H1 (cell line): ENCODE data around the gene ELOVL3. TPM values are rescaled to one million over a fixed set of nuclear protein-coding genes. Genes with fewer than 3 reads are reported as not detected.

Experiments used
- CTCF ChIA-PET: fragments of 300-600 bp; sonication (Branson Sonifier 250); formaldehyde crosslinking; loops from one replicate; lab custom pipeline; 2021; ENCODE audit not compliant: partially characterized antibody; lab: Charles Lee
- POLR2A ChIA-PET: fragments of 300-600 bp; sonication (Branson Sonifier 250); formaldehyde crosslinking; loops from one replicate; lab custom pipeline; 2021; ENCODE audit warnings: inconsistent platforms; ENCODE audit not compliant: partially characterized antibody; lab: Charles Lee
- DNase-seq, 2 experiments: peaks; one replicate each; pipeline versions ENCODE4 v3.0.0 to v3.0.0-alpha.2; 2010 to 2022; ENCODE audit warnings: low spot score in 2 of 2, low read depth in 1 of 2, mixed read lengths in 1 of 2
- FAIRE-seq: peaks from 2 replicates; lab custom pipeline; 2011; peaks lifted over from hg19 to GRCh38; lab: Jason Lieb, UNC
- H2AFZ ChIP-seq: 2 replicates; pipeline ENCODE4 v1.8.1; 2012; ENCODE audit warnings: low read length, inconsistent platforms
- H2AK5ac ChIP-seq: 2 replicates; pipeline ENCODE4 v1.6.1; 2013; ENCODE audit warnings: low read depth, low read length
- H2BK120ac ChIP-seq: replicated peaks from 2 replicates; pipeline ENCODE3; 2013; ENCODE audit warnings: low read depth, low read length, inconsistent platforms
- H2BK12ac ChIP-seq: 2 replicates; pipeline ENCODE4 v1.6.1; 2013; ENCODE audit warnings: low read depth, low read length
- H2BK15ac ChIP-seq: 2 replicates; pipeline ENCODE4 v1.6.1; 2013; ENCODE audit warnings: low read length
- H2BK20ac ChIP-seq: 2 replicates; pipeline ENCODE4 v1.6.1; 2013; ENCODE audit warnings: low read length
- H2BK5ac ChIP-seq: 2 replicates; pipeline ENCODE4 v1.6.1; 2013; ENCODE audit warnings: low read depth, low read length
- H3K14ac ChIP-seq: 2 replicates; pipeline ENCODE4 v1.6.1; 2013; ENCODE audit warnings: inconsistent platforms; ENCODE audit not compliant: insufficient read length
- H3K18ac ChIP-seq: 2 replicates; pipeline ENCODE4 v1.6.1; 2013; ENCODE audit warnings: low read length; ENCODE audit errors: extremely low read depth
- H3K23ac ChIP-seq: 2 replicates; pipeline ENCODE4 v1.6.1; 2013; ENCODE audit warnings: inconsistent platforms; ENCODE audit not compliant: insufficient read length
- H3K23me2 ChIP-seq: 2 replicates; pipeline ENCODE4 v1.6.1; 2013; ENCODE audit warnings: low read depth, low read length
- H3K27ac ChIP-seq: 2 replicates; pipeline ENCODE4 v1.6.1; 2011; ENCODE audit warnings: low read depth, low read length, inconsistent platforms
- H3K27me3 ChIP-seq, 4 experiments: replicated peaks in 1 of 4; 1 replicate in 1 of 4; 2 replicates in 3 of 4; pipeline versions ENCODE4 v1.6.1 to v1.8.1; 2011 to 2013; ENCODE audit warnings: low read length in 3 of 4, mild to moderate bottlenecking in 3 of 4, inconsistent platforms in 2 of 4, mixed read lengths in 2 of 4, moderate library complexity in 1 of 4; ENCODE audit not compliant: control insufficient read depth in 3 of 4, insufficient read depth in 3 of 4; ENCODE audit errors: extremely low read depth in 1 of 4
- H3K36me3 ChIP-seq, 4 experiments: 2 replicates each; pipeline versions ENCODE4 v1.6.1 to v1.8.1; 2011 to 2013; ENCODE audit warnings: mild to moderate bottlenecking in 4 of 4, low read length in 3 of 4, moderate library complexity in 2 of 4, control low read depth in 1 of 4, inconsistent platforms in 1 of 4; ENCODE audit not compliant: insufficient read depth in 4 of 4, control insufficient read depth in 2 of 4
- H3K4ac ChIP-seq: replicated peaks from 2 replicates; pipeline ENCODE3; 2013; ENCODE audit warnings: low read length, low read depth, mixed read lengths, inconsistent platforms; ENCODE audit not compliant: insufficient read length
- H3K4me1 ChIP-seq, 4 experiments: replicated peaks in 1 of 4; 1 replicate in 1 of 4; 2 replicates in 3 of 4; pipeline versions ENCODE4 v1.6.1 to v1.8.1; 2011 to 2013; ENCODE audit warnings: low read length in 3 of 4, inconsistent platforms in 2 of 4, mixed read lengths in 1 of 4; ENCODE audit not compliant: insufficient read depth in 4 of 4, control insufficient read depth in 3 of 4
- H3K4me2 ChIP-seq, 2 experiments: 2 replicates each; pipeline versions ENCODE4 v1.6.1 to v1.8.1; 2011 to 2013; ENCODE audit warnings: low read depth in 2 of 2, low read length in 2 of 2, control low read depth in 1 of 2, inconsistent platforms in 1 of 2, mild to moderate bottlenecking in 1 of 2; ENCODE audit not compliant: insufficient read depth in 1 of 2
- H3K4me3 ChIP-seq, 4 experiments: fragments of 200-600, 300-600 bp in 1 of 4; sonication (generic), shearing (Covaris generic), sonication (Bioruptor Twin) in 1 of 4; 2 replicates each; pipeline versions ENCODE4 v1.5.1 to v1.8.1; 2011 to 2016; ENCODE audit warnings: low read length in 4 of 4, low read depth in 3 of 4, control low read depth in 2 of 4, inconsistent platforms in 2 of 4, mild to moderate bottlenecking in 2 of 4, mixed read lengths in 1 of 4, moderate library complexity in 1 of 4; ENCODE audit not compliant: insufficient read depth in 2 of 4; ENCODE audit errors: extremely low read depth in 1 of 4
- H3K56ac ChIP-seq: replicated peaks from 2 replicates; pipeline ENCODE3; 2013; ENCODE audit warnings: low read depth, mild to moderate bottlenecking, mixed read lengths, low read length, inconsistent platforms; ENCODE audit not compliant: insufficient read length
- H3K79me1 ChIP-seq: 2 replicates; pipeline ENCODE4 v1.6.1; 2013; ENCODE audit warnings: low read depth, low read length, control low read depth
- H3K79me2 ChIP-seq, 2 experiments: 2 replicates each; pipeline versions ENCODE4 v1.6.1 to v1.8.1; 2012 to 2013; ENCODE audit warnings: low read length in 2 of 2, mild to moderate bottlenecking in 2 of 2, inconsistent platforms in 1 of 2; ENCODE audit not compliant: insufficient read depth in 2 of 2, control insufficient read depth in 1 of 2
- H3K9ac ChIP-seq, 4 experiments: replicated peaks in 1 of 4; 1 replicate in 1 of 4; 2 replicates in 3 of 4; pipeline versions ENCODE4 v1.6.1 to v1.8.1; 2011 to 2013; ENCODE audit warnings: low read depth in 3 of 4, low read length in 3 of 4, control low read depth in 2 of 4, mild to moderate bottlenecking in 2 of 4, moderate library complexity in 2 of 4, inconsistent platforms in 1 of 4; ENCODE audit errors: extremely low read depth in 1 of 4
- H3K9me3 ChIP-seq, 2 experiments: 2 replicates each; pipeline versions ENCODE4 v1.6.1 to v1.8.1; 2012 to 2013; ENCODE audit warnings: mild to moderate bottlenecking in 2 of 2, moderate library complexity in 2 of 2, control low read depth in 1 of 2, inconsistent platforms in 1 of 2, low read depth in 1 of 2, low read length in 1 of 2, mixed read lengths in 1 of 2; ENCODE audit not compliant: insufficient read depth in 2 of 2
- H4K20me1 ChIP-seq, 2 experiments: replicated peaks in 1 of 2; 2 replicates each; pipeline versions ENCODE3 to v1.8.1; 2011 to 2013; ENCODE audit warnings: inconsistent platforms in 2 of 2, low read length in 2 of 2, mild to moderate bottlenecking in 1 of 2; ENCODE audit not compliant: insufficient read depth in 2 of 2, control insufficient read depth in 1 of 2
- H4K5ac ChIP-seq: 2 replicates; pipeline ENCODE4 v1.6.1; 2013; ENCODE audit warnings: low read length, low read depth, mixed read lengths, inconsistent platforms; ENCODE audit not compliant: insufficient read length
- H4K8ac ChIP-seq: 2 replicates; pipeline ENCODE4 v1.8.0; 2013; ENCODE audit warnings: mild to moderate bottlenecking, moderate library complexity, low read length, inconsistent platforms; ENCODE audit not compliant: insufficient read depth; ENCODE audit errors: extremely low read depth
- H4K91ac ChIP-seq: replicated peaks from 2 replicates; pipeline ENCODE3; 2013; ENCODE audit warnings: low read length, mixed read lengths, inconsistent platforms; ENCODE audit not compliant: insufficient read length
- CHD1 ChIP-seq: IDR thresholded peaks from 2 replicates; pipeline ENCODE4 v1.6.1; 2012; ENCODE audit warnings: low read depth, low read length, improper control_type of control experiment
- CHD2 ChIP-seq: IDR thresholded peaks from 2 replicates; pipeline ENCODE4 v1.6.1; 2012; ENCODE audit warnings: low read length, improper control_type of control experiment
- CTBP2 ChIP-seq: IDR thresholded peaks from 2 replicates; pipeline ENCODE4 v1.7.0; 2011; ENCODE audit warnings: borderline replicate concordance, mild to moderate bottlenecking, moderate library complexity, mixed read lengths, low read length; ENCODE audit not compliant: insufficient read depth, insufficient read length
- KDM4A ChIP-seq: IDR thresholded peaks from one replicate; pipeline ENCODE4 v1.7.1; 2012; ENCODE audit warnings: low read depth, mild to moderate bottlenecking, moderate library complexity, low read length, inconsistent platforms; ENCODE audit not compliant: severe bottlenecking
- MAX ChIP-seq: IDR thresholded peaks from 2 replicates; pipeline ENCODE4 v1.6.1; 2012; ENCODE audit warnings: inconsistent platforms
- NANOG ChIP-seq: IDR thresholded peaks from 2 replicates; pipeline ENCODE4 v1.6.1; 2011; ENCODE audit warnings: low read length, low read depth, mild to moderate bottlenecking, inconsistent platforms; ENCODE audit not compliant: insufficient read depth, poor library complexity, severe bottlenecking
- PHF8 ChIP-seq: fragments of 200-600 bp; sonication (generic); conservative IDR thresholded peaks from 2 replicates; pipeline ENCODE4 v1.7.1; 2012; ENCODE audit warnings: low read depth, mild to moderate bottlenecking, inconsistent platforms, low read length, moderate library complexity
- RAD21 ChIP-seq, 2 experiments: IDR thresholded peaks in 1 of 2; conservative IDR thresholded peaks in 1 of 2; 2 replicates each; pipeline ENCODE4 v1.6.1; 2011; ENCODE audit warnings: low read depth in 2 of 2, low read length in 2 of 2, improper control_type of control experiment in 1 of 2, inconsistent platforms in 1 of 2, mild to moderate bottlenecking in 1 of 2, moderate library complexity in 1 of 2
- RFX5 ChIP-seq: IDR thresholded peaks from 2 replicates; pipeline ENCODE4 v1.6.1; 2011; ENCODE audit warnings: low read depth, low read length, improper control_type of control experiment, borderline replicate concordance
- SAP30 ChIP-seq: fragments of 300-600 bp; sonication (generic); IDR thresholded peaks from 2 replicates; pipeline ENCODE4 v1.7.1; 2012; ENCODE audit warnings: low read length, moderate library complexity, mild to moderate bottlenecking, inconsistent platforms; ENCODE audit not compliant: insufficient read depth, insufficient replicate concordance
- SP1 ChIP-seq: IDR thresholded peaks from 2 replicates; pipeline ENCODE4 v1.6.1; 2011; ENCODE audit warnings: low read depth, low read length
- WGBS, 2 experiments: shearing (Covaris generic) in 1 of 2; methylation state at CpG; one replicate each; pipeline versions ENCODE4 v1.1.6 to v1.1.7; 2013 to 2015; ENCODE audit warnings: low lambda C conversion rate in 2 of 2, mixed read lengths in 2 of 2, inconsistent platforms in 1 of 2, low coverage in 1 of 2, missing lambda C conversion rate in 1 of 2; ENCODE audit not compliant: insufficient replicate concordance in 2 of 2, insufficient coverage in 1 of 2, insufficient read length in 1 of 2; ENCODE audit errors: extremely low coverage in 1 of 2, missing lambda C conversion rate in 1 of 2; 5-methylcytosine and 5-hydroxymethylcytosine counted together
- polyA plus RNA-seq, 7 experiments: library from polyadenylated mRNA; depleted of rRNA in 3 of 7; stranded (reverse) in 5 of 7; unstranded in 2 of 7; fragments of >200 nt in 5 of 7; fragments of 200-250 nt in 2 of 7; gene quantifications; 1 replicate in 5 of 7; 2 replicates in 1 of 7; 4 replicates in 1 of 7; pipeline versions ENCODE4 v1.2.1 to v1.2.3, GENCODE V29; 2011 to 2013; ENCODE audit warnings: missing spikeins in 2 of 7, mixed read lengths in 2 of 7
- total RNA-seq: library from RNA; stranded (reverse); fragmentation: NEBNext Ultra II Directional; extraction: Animal tissue kit (Norgen Biotek cat#: 25700); gene quantifications from 2 replicates; pipeline ENCODE4 v1.2.1, GENCODE V29; 2021

Gene ELOVL3
- total and polyA plus RNA-seq, 2 of the 8 experiments (the other 6 are each of a cell fraction or from before 2014, with no cell fraction given), result 0.27 TPM; not detected in 1

- DNase-seq (peak; percentile 80 to 96), FAIRE-seq (no peak)
- Histone ChIP-seq H4K20me1 (peaks cover 0 to 10% of the 10 kb centered on the region in 2 experiments), H3K4me2 (peak within 1 kb of the TSS; percentile 84 to 91), H2BK120ac (no peak within 1 kb of the TSS), H3K9ac (peak within 1 kb of the TSS in 1 of 4 experiments; percentile 29; a peak in 2 of 7 replicates), H4K91ac (no peak within 1 kb of the TSS), H3K56ac (no peak within 1 kb of the TSS), H3K27me3 (peaks cover 48 to 68% (median 58%) of the 10 kb centered on the region in 4 experiments), H3K79me2 (peaks cover 0 to 9% of the 10 kb centered on the region in 2 experiments; a peak in 2 of 4 replicates), H2BK20ac (no peak within 1 kb of the TSS), H3K9me3 (no peaks in the 10 kb centered on the region), H2BK12ac (no peak within 1 kb of the TSS), H3K23me2 (peaks cover 12% of the 10 kb centered on the region), H3K36me3 (no peaks in the 10 kb centered on the region; a peak in 1 of 8 replicates), H2AK5ac (no peak within 1 kb of the TSS), H3K4ac (no peak within 1 kb of the TSS), H3K23ac (no peak within 1 kb of the TSS), H3K14ac (no peak within 1 kb of the TSS), H2BK5ac (no peak within 1 kb of the TSS), H4K8ac (peak within 1 kb of the TSS; percentile 69), H3K18ac (no peak within 1 kb of the TSS), H4K5ac (no peak within 1 kb of the TSS), H3K4me1 (peaks cover 4 to 17% (median 7%) of the 10 kb centered on the region in 4 experiments), H3K27ac (no peak within 1 kb of the TSS), H2AFZ (peak within 1 kb of the TSS; percentile 87), H2BK15ac (no peak within 1 kb of the TSS), H3K79me1 (peaks cover 4% of the 10 kb centered on the region), H3K4me3 (peak within 1 kb of the TSS; percentile 33 to 64 (median 56))
- CTCF ChIA-PET, result interaction anchor here (0.9 to 24.6 kb wide), 8 partner anchors 11 to 208 kb away, joined by 3 to 862 read pairs (median 4); no protein-coding TSS in a partner anchor
- 2% methylated on average over 37 of the region's 57 CpGs; no CpG with 5 or more reads in 1 of the 2 experiments for WGBS, 2 experiments
- POLR2A ChIA-PET, result interaction anchor here (0.7 to 2.1 kb wide), 3 partner anchors 11 to 90 kb away, joined by 3 to 15 read pairs (median 3); no protein-coding TSS in a partner anchor
- no peak for TF ChIP-seq CHD2
- no peak for TF ChIP-seq RFX5
- TF ChIP-seq SP1, result peak; percentile 29; the same call in 1 of the 2 replicates
- TF ChIP-seq RAD21 (IDR thresholded peaks at IDR 0.05 in 1 of 2, conservative IDR thresholded peaks at IDR 0.05 in 1 of 2; ENCODE audit: low read depth in 2 of 2, low read length in 2 of 2), result no peak
- peak; percentile 27 for TF ChIP-seq KDM4A
- TF ChIP-seq NANOG, result no peak
- no peak for TF ChIP-seq CTBP2
- 0 out of 2 replicates have a peak, but pooled peaks have one; percentile 23 for TF ChIP-seq PHF8
- no peak for TF ChIP-seq CHD1
- peak; percentile 89 for TF ChIP-seq MAX
- peak; percentile 44 for TF ChIP-seq SAP30
Measured at GRCh38 chr10:102241444-102242117, 15.5 kb downstream of the ELOVL3 start, which contains the start of gene PITX3. TSS of gene PITX3 (minus strand) at chr10:102241512. CDS start at chr10:102232080, 9,432 bp downstream.
